ENCODE results near the gene ZNF225.

DNA sequence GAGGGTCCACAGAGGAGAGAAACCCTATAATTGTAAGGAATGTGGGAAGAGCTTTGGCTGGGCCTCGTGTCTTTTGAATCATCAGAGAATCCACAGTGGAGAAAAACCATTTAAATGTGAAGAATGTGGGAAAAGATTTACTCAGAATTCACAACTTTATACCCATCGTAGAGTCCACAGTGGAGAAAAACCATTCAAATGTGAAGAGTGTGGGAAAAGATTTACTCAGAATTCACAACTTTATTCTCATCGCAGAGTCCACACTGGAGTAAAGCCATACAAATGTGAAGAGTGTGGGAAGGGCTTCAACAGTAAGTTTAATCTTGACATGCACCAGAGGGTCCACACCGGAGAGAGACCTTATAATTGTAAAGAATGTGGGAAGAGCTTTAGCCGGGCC, 18.8 kb downstream of the ZNF225 start:
- TF ChIP-seq POLR2A (IDR thresholded peaks at IDR 0.05; ENCODE audit: low read length) = no peak
- TF ChIP-seq GATA1 (IDR thresholded peaks at IDR 0.05; ENCODE audit: low read depth, low read length) = no peak
